K562 (cell line): Measurements from ENCODE around the gene PRRC2A. TPM values are rescaled to one million over a fixed set of nuclear protein-coding genes. Genes with fewer than 3 reads are reported as not detected.

Experiments
- ELK1 ChIP-seq: sonication (generic); formaldehyde crosslinking; IDR thresholded peaks from 2 replicates; pipeline ENCODE4 v1.8.1; 2022; ENCODE audit warnings: missing genetic modification reagents
- HLTF ChIP-seq: fragments of 450-650 bp; IDR thresholded peaks from 2 replicates; pipeline ENCODE4 v1.6.1; 2016
- MAFF ChIP-seq: IDR thresholded peaks from 2 replicates; pipeline ENCODE4 v1.6.1; 2012; ENCODE audit warnings: low read length, improper control_type of control experiment
- MED1 ChIP-seq: sonication (generic); formaldehyde crosslinking; IDR thresholded peaks from 2 replicates; pipeline ENCODE4 v1.8.1; 2023; ENCODE audit warnings: missing genetic modification reagents, borderline replicate concordance
- NFIX ChIP-seq: fragments of 250-450 bp; sonication (Bioruptor Pico); IDR thresholded peaks from 2 replicates; pipeline ENCODE4 v1.4.0; 2020; ENCODE audit warnings: low read depth, mild to moderate bottlenecking, moderate library complexity
- NFYB ChIP-seq: IDR thresholded peaks from 2 replicates; pipeline ENCODE4 v1.6.1; 2011; ENCODE audit warnings: mild to moderate bottlenecking, moderate library complexity; ENCODE audit not compliant: insufficient read length; ENCODE audit errors: extremely low read depth
- RBM25 ChIP-seq: fragments of 200-400 bp; formaldehyde crosslinking; IDR thresholded peaks from 2 replicates; pipeline ENCODE4 v1.6.1; 2018; ENCODE audit warnings: low read length, low read depth, moderate library complexity; ENCODE audit not compliant: severe bottlenecking
- SMAD2 ChIP-seq: fragments of 150-350 bp; IDR thresholded peaks from 2 replicates; pipeline ENCODE4 v1.6.1; 2014; ENCODE audit warnings: low read depth, mild to moderate bottlenecking, low read length
- TAF15 ChIP-seq: fragments of 200-400 bp; formaldehyde crosslinking; IDR thresholded peaks from 2 replicates; pipeline ENCODE4 v1.6.1; 2017; ENCODE audit warnings: mild to moderate bottlenecking, low read depth, low read length, moderate library complexity
- XRCC3 ChIP-seq: fragments of 450-650 bp; IDR thresholded peaks from 2 replicates; pipeline ENCODE4 v1.6.1; 2017; ENCODE audit warnings: mild to moderate bottlenecking, moderate library complexity
- ZFPM2 ChIP-seq: fragments of 250-450 bp; sonication (Bioruptor Pico); IDR thresholded peaks from 2 replicates; pipeline ENCODE4 v1.5.1; 2022; ENCODE audit warnings: mild to moderate bottlenecking
- ZMIZ1 ChIP-seq, 2 experiments: fragments of 150-350 bp in 1 of 2; IDR thresholded peaks; 2 replicates each; pipeline ENCODE4 v1.6.1; 2012 to 2016; ENCODE audit warnings: low read depth in 2 of 2, low read length in 2 of 2, mild to moderate bottlenecking in 1 of 2, moderate library complexity in 1 of 2
- ZNF146 ChIP-seq: IDR thresholded peaks from one replicate; pipeline ENCODE4 v1.6.1; 2018; ENCODE audit warnings: missing compliant biosample characterization; ENCODE audit not compliant: unreplicated experiment
- ZNF253 ChIP-seq: fragments of 250-450 bp; sonication (Bioruptor Pico); conservative IDR thresholded peaks from 2 replicates; pipeline ENCODE4 v1.6.1; 2021; ENCODE audit warnings: mild to moderate bottlenecking
- ZNF384 ChIP-seq: IDR thresholded peaks from 2 replicates; pipeline ENCODE4 v1.6.1; 2012; ENCODE audit warnings: low read depth, low read length, improper control_type of control experiment
- polyA plus RNA-seq, 8 experiments: library from polyadenylated mRNA; depleted of rRNA in 4 of 8; stranded (reverse) in 5 of 8; unstranded in 3 of 8; fragments of >200 nt; fragmentation: Nextera tagmentation in 2 of 8; fragmentation: Illumina TruSeq in 1 of 8; extraction: Ambion mirVana in 2 of 8; extraction: Trizol in 1 of 8; gene quantifications; 2 replicates each; pipeline versions ENCODE4 v1.2.1 to v1.2.3, GENCODE V29; 2011 to 2014; ENCODE audit warnings: inconsistent platforms in 1 of 8, missing spikeins in 1 of 8
- total RNA-seq, 7 experiments: library from RNA; depleted of rRNA in 6 of 7; stranded (reverse); fragments of >200 nt in 6 of 7; fragmentation: Illumina TruSeq in 2 of 7; extraction: Trizol in 2 of 7; gene quantifications; 2 replicates each; pipeline versions ENCODE4 v1.2.1 to v1.2.3, GENCODE V29; 2011 to 2021; ENCODE audit warnings: low replicate concordance in 1 of 7
- TF ChIP-seq, protein P1 (sequence below): IDR thresholded peaks from 3 replicates; pipeline ENCODE4 v1.6.1; 2011; ENCODE audit warnings: borderline replicate concordance, mild to moderate bottlenecking, moderate library complexity; ENCODE audit not compliant: insufficient read length; ENCODE audit errors: extremely low read depth
- TF ChIP-seq, protein P2 (sequence below): fragments of 250-450 bp; sonication (Bioruptor Pico); IDR thresholded peaks from 2 replicates; pipeline ENCODE4 v1.8.0; 2022; ENCODE audit warnings: inconsistent platforms

PRRC2A gene
- total and polyA plus RNA-seq, 9 of the 15 experiments (the other 6 are each of a cell fraction or from before 2014, with no cell fraction given) = 1.0 to 332 (median 63.0) TPM

GRCh38 chr6:31652925-31653724 lies 32.6 kb downstream of the PRRC2A start (continued):
- TF ChIP-seq RBM25 (no peak), SMAD2 (no peak), XRCC3 (no peak), ZFPM2 (CRISPR knock-in tag) (no peak), HLTF (peak; percentile 96), MAFF (peak; percentile 19; the same call in 1 of the 2 replicates), TAF15 (no peak), ZNF253 (CRISPR knock-in tag) (no peak), ZNF146 (no peak), ZMIZ1 (IDR thresholded peaks at IDR 0.05; ENCODE audit: low read depth in 2 of 2, low read length in 2 of 2) (no peak), MED1 (no peak), ZNF384 (peak; percentile 50; the same call in 1 of the 2 replicates), ELK1 (CRISPR knock-in tag) (no peak), NFYB (no peak), NFIX (CRISPR knock-in tag) (no peak)
- TF ChIP-seq, protein P1, sequence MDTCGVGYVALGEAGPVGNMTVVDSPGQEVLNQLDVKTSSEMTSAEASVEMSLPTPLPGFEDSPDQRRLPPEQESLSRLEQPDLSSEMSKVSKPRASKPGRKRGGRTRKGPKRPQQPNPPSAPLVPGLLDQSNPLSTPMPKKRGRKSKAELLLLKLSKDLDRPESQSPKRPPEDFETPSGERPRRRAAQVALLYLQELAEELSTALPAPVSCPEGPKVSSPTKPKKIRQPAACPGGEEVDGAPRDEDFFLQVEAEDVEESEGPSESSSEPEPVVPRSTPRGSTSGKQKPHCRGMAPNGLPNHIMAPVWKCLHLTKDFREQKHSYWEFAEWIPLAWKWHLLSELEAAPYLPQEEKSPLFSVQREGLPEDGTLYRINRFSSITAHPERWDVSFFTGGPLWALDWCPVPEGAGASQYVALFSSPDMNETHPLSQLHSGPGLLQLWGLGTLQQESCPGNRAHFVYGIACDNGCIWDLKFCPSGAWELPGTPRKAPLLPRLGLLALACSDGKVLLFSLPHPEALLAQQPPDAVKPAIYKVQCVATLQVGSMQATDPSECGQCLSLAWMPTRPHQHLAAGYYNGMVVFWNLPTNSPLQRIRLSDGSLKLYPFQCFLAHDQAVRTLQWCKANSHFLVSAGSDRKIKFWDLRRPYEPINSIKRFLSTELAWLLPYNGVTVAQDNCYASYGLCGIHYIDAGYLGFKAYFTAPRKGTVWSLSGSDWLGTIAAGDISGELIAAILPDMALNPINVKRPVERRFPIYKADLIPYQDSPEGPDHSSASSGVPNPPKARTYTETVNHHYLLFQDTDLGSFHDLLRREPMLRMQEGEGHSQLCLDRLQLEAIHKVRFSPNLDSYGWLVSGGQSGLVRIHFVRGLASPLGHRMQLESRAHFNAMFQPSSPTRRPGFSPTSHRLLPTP = no peak
- TF ChIP-seq, protein P2, sequence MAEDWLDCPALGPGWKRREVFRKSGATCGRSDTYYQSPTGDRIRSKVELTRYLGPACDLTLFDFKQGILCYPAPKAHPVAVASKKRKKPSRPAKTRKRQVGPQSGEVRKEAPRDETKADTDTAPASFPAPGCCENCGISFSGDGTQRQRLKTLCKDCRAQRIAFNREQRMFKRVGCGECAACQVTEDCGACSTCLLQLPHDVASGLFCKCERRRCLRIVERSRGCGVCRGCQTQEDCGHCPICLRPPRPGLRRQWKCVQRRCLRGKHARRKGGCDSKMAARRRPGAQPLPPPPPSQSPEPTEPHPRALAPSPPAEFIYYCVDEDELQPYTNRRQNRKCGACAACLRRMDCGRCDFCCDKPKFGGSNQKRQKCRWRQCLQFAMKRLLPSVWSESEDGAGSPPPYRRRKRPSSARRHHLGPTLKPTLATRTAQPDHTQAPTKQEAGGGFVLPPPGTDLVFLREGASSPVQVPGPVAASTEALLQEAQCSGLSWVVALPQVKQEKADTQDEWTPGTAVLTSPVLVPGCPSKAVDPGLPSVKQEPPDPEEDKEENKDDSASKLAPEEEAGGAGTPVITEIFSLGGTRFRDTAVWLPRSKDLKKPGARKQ (CRISPR knock-in tag) = 0 out of 2 replicates have a peak, but pooled peaks have one; percentile 71
